LNCAP (cell line): Measurements from ENCODE around the gene DDX54.

ENCODE experiments used
- CTCF ChIP-seq: fragments of 450-650 bp; IDR thresholded peaks from 2 replicates; pipeline ENCODE4 v1.5.1; 2017; ENCODE audit warnings: mild to moderate bottlenecking

Gene DDX54

GRCh38 chr12:113112043-113112899 lies 73.0 kb downstream of the DDX54 start:
- TF ChIP-seq CTCF, result no peak

- no peak for TF ChIP-seq CTCF
These were observed 74.0 kb downstream of the DDX54 start for GRCh38 chr12:113111247-113111646.

- TF ChIP-seq CTCF, result no peak
These were observed 75.2 kb downstream of the DDX54 start for GRCh38 chr12:113109872-113110599.

DNA sequence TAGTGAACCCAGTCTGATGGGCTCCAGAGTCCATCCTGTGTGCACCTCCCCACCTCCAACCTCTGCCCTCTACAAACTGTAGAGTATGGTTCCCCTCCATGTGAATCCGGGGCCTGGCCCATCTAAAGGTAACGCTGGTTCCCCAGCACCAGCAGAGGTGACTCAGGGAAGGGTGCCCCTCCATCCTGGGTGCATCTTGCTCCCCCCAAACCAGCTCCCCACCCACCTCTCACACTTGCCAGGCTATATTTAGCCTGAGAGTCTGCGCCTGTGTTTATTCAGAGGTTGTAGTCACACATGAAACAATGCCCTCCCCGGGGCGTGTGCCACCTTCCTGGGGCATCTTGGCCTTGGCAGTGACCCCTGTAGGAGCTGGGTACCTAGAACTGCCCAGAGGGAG lies 75.9 kb downstream of the DDX54 start:
- no peak for TF ChIP-seq CTCF

DNA sequence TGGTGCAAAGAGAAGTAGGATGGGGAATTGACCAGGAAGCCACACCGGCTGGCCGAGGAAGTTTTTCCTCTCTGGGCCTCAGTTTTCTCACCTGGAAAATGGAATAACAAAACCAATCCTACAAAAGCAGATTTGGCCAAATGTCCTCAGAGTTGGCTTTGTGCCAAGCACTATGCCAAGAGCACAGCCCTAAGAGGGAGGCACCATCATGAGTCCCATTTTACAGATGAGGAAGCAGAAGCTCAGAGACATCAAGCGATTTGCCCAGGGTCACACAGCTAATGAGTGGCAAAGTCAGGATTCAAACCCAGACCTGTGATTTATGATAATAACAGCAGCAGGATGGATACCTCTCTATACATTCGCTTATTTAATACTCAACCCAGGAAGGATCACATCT lies 77.0 kb downstream of the DDX54 start:
- no peak for TF ChIP-seq CTCF
